GM19372 (cell line): ENCODE data around the gene DBX2.
"Not testable (repeated sequence)": the region's sequence is repeated elsewhere in the genome, so short reads cannot be mapped to it uniquely, and the experiment has no call there.

Experiments used
- ATAC-seq: cut with Tn5 transposase; IDR thresholded peaks from one replicate; pipeline ENCODE4 v1.9.1; 2021; ENCODE audit warnings: mild to moderate bottlenecking, low read depth, moderate library complexity; ENCODE audit not compliant: unreplicated experiment

DBX2 gene

DNA sequence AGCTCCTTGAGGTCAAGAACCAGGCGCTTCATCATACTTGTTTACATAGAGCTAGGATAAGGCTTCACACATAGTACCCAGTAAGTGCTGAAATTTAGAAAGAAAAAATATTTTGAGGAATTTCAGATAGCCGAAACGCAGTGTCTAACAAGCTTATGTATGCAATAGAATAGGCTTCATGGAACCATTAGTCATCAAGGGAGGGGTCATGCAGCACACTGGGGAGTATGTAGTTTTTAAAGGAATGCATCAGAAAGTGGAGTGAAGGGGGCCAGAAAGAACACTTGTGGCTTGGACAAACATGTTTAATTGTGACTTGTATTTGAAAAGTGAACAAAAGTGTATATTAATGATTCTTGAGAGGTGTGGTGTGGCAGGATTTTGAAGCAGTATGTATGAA lies 38.1 kb downstream of the DBX2 start:
- no peak for ATAC-seq

DNA sequence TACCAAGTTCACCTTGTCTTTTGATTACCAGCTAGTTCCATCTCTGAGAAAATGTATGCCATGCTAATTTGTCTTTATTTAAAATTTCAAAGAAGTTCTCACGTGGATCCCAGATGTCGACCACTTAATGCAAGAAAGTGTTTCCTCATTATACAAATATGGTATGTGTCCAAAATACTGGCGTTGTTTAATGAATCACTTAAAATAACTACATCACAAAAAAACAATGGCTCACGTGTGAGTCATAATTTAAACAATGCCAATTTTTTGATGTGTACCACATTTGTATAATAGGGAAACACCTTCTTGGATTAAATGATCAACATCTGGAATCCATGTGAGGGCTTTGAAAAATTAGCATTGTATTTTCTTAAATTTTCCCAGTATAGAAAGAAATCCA lies 40.8 kb downstream of the DBX2 start:
- no peak for ATAC-seq

DNA sequence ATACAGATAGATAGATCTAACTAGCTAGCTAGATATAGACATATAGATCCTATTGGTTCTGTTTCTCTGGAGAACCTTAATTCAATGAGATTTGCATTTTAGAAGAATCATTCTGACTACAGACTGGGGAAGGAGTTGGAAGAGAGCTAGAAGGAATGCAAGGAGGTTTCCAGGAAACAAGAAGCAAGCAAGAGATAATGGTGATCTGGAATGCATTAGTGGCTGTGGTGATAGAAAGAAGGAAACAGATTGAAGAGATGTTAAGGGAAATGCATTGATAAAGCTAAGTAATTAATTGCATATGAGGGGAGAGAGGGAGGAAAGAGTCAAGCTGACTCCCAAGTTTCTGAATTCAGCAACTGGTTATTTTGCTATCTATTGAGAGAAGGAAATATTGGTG lies 42.7 kb downstream of the DBX2 start:
- ATAC-seq = no peak

DNA sequence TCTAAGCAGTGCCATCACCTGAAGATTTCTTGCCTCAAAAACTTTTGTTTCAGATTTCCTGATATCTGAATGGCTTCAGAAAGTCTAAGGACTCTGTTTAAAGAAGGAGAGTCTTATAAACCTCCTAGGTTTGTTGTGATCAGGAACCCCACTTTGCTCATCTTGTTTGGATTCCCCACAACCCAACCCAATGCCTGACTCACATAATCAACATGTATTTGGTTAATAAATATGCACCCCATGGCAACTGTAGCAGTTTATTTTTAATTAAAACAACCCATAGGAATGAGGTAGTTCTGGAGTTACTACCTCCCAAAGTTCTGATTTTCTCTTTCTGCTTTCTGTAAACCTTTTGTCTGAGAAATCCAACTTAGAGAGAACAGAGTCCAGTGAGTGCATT lies 51.5 kb downstream of the DBX2 start:
- no peak for ATAC-seq

DNA sequence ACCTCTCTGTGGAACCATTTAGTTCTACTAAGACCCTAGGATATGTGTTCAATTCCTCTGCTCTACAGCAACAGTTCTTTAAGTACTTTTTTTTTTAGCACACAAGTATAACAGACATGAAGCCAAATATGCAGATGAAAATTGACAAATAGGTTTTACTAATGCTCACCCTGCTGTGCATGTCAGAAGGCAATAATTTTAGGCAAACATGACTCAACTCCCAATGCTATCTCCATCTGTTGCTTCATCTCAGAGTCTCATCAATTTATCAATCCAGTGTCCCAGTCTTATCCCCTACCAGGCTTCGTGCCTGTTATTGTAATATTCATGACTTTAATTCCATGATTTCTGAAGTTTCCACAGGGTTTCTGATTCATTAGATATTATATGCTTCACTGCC lies 57.7 kb downstream of the DBX2 start:
- ATAC-seq = no peak

DNA sequence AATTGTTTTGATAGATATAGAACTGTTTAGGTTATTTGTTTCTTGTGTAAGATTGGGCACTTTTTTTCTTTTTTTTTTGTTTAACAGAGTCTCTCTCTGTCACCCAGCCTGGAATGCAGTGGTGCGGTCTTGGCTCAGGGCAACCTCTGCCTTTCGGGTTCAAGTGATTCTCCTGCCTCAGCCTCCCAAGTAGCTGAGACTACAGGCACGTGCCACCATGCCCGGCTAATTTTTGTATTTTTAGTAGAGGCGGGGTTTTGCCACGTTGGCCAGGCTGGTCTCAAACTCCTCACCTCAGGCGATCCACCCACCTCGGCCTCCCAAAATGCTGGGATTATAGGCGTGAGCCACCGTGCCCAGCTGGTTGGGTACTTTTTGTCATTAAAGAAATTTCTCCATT lies 66.0 kb downstream of the DBX2 start:
- ATAC-seq = not testable (repeated sequence)

DNA sequence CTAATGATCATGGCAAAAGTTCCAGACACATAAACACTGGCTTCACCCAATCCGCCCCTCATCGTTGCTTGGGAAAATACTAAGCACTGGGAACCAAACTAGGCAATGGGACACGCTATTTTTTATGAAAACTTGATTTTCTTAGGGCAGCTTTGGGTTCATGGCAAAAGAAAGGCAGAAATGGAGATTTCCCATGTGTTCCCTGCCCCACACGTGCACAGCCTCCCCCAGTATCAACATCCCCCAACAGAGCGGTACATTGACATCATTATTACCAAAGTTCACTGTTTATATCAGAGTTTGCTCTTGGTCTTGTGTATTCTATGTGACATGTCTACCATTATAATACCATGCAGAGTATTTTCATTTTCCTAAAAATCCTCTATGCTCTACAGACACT lies 71.0 kb downstream of the DBX2 start:
- ATAC-seq = no peak

DNA sequence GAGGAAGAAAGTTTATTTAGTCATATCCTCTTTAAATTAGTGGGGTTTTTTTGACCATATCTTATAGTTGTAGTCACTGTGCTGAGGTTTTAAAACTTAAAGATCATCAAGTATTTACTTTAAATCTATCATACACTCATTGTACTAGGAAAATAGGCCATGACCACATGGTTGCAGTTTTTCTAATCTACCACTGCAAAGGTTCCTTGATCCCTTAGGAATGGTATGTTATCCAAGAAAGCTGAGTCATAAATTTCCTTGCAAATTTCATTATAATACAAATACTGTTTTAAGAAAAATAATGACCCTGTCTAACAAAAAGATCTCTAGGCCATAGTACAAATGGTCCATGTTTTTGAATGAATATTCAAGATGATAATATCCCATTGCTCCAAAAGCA lies 74.7 kb downstream of the DBX2 start:
- no peak for ATAC-seq

GRCh38 chr12:44972746-44973421 lies 78.0 kb downstream of the DBX2 start:
- ATAC-seq = no peak

DNA sequence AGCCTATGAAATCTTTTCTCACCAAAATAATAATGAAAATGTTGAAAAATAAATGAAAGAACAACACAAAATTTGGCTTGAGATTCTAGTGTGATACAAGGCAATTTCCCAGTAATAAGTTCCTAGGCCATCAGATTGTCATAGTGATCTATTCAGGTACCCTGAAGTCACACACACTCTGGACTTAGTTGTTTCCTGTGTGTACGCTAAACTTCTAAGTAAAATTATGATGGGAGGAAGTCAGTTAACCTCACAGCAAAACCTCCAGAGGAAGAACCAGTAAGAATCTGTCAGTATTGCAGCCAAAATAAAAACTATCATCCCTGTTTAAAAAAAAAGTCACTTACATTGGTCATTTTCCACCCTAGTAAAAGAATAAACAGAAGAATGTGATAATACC lies 81.9 kb downstream of the DBX2 start:
- ATAC-seq = no peak
